Amniotic epithelial cell (primary cell): ENCODE measurements around the gene FLRT2.

Experiments used
- DNase-seq: peaks from one replicate; pipeline ENCODE4 v3.0.0-alpha.2; 2010; ENCODE audit warnings: low read depth

FLRT2 gene

DNA sequence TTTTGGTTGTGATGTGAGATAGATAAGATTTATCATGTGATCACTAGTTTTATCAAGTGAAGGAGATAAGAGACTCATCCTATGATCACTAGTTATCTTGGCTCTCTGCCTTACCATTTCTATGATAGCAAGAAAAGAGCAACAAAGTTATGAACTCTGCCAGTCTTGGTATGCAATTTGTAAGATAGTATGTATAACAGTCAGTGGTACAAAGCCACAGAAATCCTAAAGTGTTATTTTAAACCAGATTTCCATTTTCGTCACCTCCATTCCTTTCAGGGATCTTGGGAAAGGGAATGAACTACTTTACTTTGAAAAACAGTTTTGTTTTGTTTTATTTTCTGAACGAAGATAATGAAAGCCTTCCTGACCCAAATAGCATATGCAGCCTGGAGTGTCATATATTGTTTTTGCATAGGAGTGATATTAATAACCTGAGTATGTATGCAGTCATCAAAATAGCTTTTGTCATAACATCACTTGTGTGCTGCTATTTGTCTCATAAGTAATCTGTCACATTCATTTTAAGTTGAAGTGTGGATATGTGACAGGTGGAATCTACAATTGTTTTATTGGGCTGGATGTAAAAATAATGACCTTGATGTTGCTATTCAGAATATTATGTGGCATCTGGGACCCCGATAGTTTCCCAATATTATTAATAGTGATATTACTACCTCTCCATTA lies 35.0 kb downstream of the FLRT2 start:
- DNase-seq = peak; percentile 63

GRCh38 chr14:85565862-85566296 lies 35.9 kb downstream of the FLRT2 start:
- peak; percentile 78 for DNase-seq

- DNase-seq = peak; percentile 86
Measured at GRCh38 chr14:85566603-85567002, 36.7 kb downstream of the FLRT2 start.

DNA sequence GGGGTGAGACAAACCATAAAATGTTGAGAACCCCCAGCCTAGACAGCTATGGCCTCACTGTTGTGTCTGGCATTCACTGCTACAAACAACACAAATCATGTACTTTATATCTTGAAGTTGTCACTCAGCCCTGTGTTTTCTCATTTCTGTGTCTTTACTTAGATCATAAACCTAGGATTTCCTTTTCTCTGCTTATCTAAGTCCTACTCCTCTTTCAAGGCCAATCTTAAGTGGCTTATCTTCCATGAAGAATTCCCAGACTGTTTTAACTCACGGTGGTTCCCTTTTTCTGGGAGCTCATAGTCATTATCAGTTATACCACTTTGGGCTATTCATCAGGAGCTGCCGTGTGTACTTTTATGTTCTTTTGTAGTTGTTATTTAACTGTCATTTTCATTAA lies 42.1 kb downstream of the FLRT2 start:
- peak; percentile 95 for DNase-seq

DNA sequence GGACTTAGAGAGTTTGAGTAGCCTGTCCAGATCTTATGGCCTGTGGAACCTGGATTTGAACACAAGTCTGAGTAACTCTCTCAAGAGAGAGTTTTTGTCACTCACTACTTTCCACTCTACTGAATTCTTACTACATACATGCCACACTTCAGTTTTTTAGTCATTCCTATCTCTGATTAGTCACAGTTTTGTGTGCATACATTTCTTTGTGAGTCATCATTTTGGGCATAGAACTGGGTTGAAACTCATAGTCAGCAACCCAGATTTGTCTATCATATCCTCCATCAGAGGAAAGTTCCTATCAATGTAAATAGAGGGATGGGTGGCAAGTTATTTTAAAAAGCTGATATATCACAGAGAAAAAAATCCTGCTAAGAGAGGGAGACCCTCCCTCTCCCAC lies 42.9 kb downstream of the FLRT2 start:
- DNase-seq = peak; percentile 85

- no peak for DNase-seq
Measured at GRCh38 chr14:85573406-85573805, 43.5 kb downstream of the FLRT2 start.

DNA sequence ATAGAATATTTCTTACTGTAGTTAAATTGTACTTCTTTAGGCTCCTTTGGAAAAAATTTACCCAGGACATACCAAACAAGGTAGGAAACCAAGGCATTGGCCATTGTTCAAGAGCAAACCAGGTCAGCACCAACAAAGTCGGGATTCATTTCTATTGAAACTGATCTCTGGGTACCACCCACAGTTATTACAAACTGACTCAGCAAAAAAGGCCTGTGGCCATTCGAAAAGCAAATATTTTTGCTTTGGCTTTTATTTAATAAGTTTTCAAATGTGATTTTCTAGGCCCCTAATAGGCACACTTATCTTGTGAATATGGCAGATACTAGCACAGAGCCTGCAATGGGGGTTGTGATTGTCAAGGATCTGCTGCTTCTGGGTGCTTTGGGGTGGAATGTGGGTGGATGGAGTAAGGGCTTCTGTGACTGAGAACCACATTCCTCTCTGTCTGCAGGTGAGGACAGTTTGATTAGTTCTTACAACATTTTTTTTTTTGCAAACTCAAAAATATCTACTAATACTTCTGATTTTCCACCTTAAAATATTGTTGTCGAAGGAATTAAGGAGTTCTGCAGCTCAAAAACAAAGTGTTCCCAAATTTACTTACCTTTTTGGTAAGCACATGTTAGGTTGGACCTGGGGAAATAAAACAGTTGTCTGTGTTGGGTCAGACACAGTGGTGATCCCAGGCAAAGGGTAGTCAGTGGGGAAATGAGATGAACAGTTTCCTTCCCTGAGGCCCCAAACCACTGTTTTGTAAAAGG lies 45.1 kb downstream of the FLRT2 start:
- DNase-seq = no peak

- no peak for DNase-seq
Measured at GRCh38 chr14:85575617-85575898, 45.6 kb downstream of the FLRT2 start.

DNA sequence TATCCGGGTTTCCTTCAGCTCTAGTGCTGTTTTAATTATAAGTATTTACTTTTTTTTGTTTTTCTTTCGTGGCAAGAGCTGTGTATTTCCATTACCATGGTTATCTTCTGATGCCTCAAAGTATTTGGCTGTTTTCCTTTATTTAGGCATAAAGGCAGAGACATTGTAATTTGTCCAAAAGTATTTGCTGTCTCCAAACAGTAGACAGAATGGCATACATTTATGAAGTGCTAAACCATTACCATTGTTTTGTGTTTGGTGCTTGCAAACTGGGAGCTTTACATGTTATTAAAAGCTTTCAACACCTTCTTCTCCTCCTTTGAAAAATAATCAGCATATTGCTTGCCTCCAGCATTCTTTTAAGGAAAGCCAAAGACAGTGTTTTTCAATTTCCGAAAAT lies 46.3 kb downstream of the FLRT2 start:
- no peak for DNase-seq

DNA sequence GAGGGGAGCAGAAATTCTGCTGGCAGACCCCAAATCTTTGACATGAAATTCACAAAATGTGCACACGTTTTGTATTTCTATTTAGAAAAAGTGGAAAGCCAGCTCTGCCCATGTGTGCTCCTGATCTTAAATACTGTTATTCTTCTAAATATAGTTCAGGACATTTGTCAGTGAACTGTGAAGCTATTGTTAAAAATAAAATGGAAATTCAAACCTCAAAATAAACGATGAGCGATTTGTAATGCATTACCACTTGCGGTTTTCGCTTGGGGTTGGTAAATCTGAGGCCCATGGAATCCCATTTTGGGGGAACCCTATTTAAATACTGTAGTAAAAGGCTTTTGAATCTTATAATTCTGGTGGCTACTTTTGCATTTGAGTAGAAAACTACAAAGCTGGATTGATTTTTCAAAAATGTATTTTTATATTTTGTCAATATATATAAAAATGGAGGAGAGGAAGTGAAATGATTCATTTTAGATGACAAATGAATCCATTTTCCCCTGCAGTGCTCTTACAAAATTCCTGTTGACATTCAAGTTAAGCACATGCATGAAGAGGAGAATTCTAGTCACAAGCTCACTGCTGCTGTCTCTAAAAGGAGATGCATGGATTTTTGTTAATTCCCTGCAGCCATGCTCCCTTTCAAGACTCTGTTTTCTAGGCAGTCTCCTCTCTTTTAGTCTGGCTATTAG lies 47.1 kb downstream of the FLRT2 start:
- no peak for DNase-seq

- no peak for DNase-seq
Measured at GRCh38 chr14:85577543-85578114, 47.7 kb downstream of the FLRT2 start.

DNA sequence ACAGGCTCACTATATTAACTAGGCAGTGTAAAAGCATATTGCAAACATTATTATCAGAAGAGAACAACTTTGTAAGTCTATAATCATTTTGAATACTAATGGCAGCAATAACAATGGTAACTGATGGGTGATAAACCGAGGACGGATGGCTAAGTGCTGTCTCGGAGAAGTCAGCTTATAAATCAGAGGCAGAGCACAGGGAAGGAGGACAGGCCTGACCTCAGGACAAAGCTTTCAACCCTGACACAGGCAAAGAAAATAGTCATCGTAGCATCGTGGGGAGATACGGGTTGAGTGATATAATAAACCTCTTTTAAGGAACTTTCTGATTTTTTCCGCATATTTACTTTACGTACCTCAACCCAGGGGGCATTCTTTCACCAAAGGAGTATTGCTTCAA lies 48.4 kb downstream of the FLRT2 start:
- no peak for DNase-seq

DNA sequence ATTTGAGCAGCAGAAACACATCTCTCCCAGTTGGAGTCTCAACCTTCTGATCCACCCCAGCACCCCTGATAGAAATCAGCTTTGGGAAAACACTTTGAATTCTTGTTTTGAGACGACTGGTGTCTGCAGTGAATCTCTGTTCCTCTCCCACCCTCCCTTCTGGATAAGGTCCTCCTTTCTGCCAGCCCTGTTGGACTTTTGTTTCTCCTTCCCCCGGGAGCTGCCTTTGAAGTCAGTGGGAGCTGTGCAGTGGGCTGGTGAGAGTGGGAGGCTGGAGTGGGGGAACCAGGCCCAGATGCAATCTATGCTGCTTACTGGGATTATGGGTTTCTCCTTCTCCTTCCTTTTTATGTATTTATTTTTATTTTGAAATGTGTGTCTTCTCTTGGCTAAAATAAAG lies 49.0 kb downstream of the FLRT2 start:
- no peak for DNase-seq

- no peak for DNase-seq
Measured at GRCh38 chr14:85579942-85580341, 50.0 kb downstream of the FLRT2 start.

DNA sequence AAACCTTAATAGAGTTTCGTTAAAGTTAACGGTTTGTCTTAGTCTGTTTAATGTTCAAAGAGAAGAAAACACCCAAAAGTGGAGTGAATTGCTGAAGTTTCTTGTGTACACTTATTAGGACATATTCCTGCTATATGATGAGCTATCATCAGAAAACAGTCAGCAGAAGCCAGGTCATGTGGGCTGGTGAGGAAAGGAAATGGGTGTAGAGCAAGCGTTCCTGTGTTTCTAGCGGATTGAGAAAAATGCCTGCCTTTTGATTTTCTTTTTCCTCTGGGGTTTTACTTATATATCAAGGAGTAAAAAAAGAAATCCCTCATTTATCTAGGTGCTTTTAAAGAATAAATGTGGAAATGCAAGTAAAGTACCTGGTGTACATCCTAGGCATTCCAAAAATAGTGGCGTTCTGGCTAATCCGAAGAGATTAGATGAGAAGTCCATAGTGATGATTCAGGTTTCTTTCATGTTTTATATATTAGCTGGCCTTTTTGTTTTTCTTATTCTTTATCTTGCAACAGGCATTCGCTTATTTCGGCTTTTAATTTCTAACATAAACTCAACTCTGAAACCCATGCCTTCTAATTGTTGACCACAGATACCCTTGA lies 50.7 kb downstream of the FLRT2 start:
- peak; percentile 81 for DNase-seq

- DNase-seq = no peak
Measured at GRCh38 chr14:85581691-85582090, 51.7 kb downstream of the FLRT2 start.

- DNase-seq = no peak
Measured at GRCh38 chr14:85583380-85583779, 53.4 kb downstream of the FLRT2 start.

DNA sequence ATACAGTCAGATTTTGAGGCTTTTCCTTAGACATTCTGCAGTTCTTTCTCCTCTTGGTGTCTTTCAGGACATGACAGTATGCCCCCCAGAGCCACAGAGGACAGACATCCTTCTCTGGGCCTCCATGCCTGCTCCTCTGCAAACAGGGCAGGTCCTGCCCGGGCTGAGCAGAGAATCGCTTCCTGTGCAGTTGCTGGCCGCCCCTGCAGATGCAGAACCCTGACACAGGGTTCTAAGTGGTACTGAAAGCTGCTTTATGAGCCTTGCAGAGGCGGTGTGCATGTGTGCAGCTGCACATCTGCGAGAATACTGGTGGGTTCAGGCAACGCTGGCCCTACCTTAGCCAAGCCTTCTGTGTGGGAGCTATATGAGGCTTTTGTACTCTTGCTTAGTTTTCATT lies 54.5 kb downstream of the FLRT2 start:
- DNase-seq = no peak

GRCh38 chr14:85587151-85587711 lies 57.3 kb downstream of the FLRT2 start:
- peak; percentile 90 for DNase-seq

GRCh38 chr14:85590784-85591183 lies 60.8 kb downstream of the FLRT2 start:
- peak; percentile 84 for DNase-seq

DNA sequence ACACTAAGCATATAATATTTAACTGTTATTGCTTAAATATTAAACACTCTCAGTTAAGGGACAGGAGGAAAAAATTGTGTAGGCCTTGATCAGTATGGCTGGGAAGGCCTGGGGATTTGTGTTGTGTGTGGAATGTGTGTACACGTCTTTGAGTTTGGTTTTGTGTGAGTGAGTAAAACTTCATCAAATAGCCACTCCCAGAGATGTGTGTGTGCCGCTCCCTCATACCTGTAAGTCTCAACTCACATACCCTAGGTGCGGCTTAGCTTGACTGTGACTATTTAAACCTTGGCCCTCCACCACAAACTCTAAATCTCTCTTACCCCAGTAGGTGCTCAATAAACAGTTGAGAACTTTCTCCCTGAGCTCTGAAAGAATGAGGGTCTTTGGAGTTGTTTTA lies 64.3 kb downstream of the FLRT2 start:
- DNase-seq = no peak

GRCh38 chr14:85595981-85596380 lies 66.0 kb downstream of the FLRT2 start:
- DNase-seq = no peak
